DOHH2 (cell line): ENCODE results near the gene ALOX12B.

Source experiments
- H3F3A ChIP-seq: fragments of 200-600 bp; sonication (generic), shearing (Covaris generic); 2 replicates; pipeline ENCODE4 v1.6.0; 2016; ENCODE audit warnings: antibody characterized with exemption, mild to moderate bottlenecking; ENCODE audit not compliant: control insufficient read depth, insufficient read depth
- H3K27ac ChIP-seq: fragments of 200-600 bp; sonication (generic); 2 replicates; pipeline ENCODE4 v1.5.1; 2014; ENCODE audit warnings: low read depth, mild to moderate bottlenecking, low read length, moderate library complexity
- H3K27me3 ChIP-seq: fragments of 200-600 bp; sonication (generic); 2 replicates; pipeline ENCODE4 v1.6.1; 2014; ENCODE audit warnings: mild to moderate bottlenecking, low read length, mixed read lengths; ENCODE audit not compliant: control insufficient read depth
- H3K36me3 ChIP-seq: fragments of 200-600 bp; sonication (generic); 2 replicates; pipeline ENCODE4 v1.6.1; 2014; ENCODE audit warnings: mild to moderate bottlenecking, low read length, moderate library complexity, mixed read lengths; ENCODE audit not compliant: control insufficient read depth
- H3K4me1 ChIP-seq: fragments of 200-600 bp; sonication (generic); 2 replicates; pipeline ENCODE4 v1.6.1; 2014; ENCODE audit warnings: mild to moderate bottlenecking, low read length, mixed read lengths; ENCODE audit not compliant: control insufficient read depth
- H3K4me2 ChIP-seq: fragments of 200-600 bp; sonication (generic); 2 replicates; pipeline ENCODE4 v1.6.0; 2014; ENCODE audit warnings: mild to moderate bottlenecking, low read length, moderate library complexity
- H3K4me3 ChIP-seq: fragments of 200-600 bp; sonication (generic); 2 replicates; pipeline ENCODE4 v1.5.1; 2014; ENCODE audit warnings: mild to moderate bottlenecking, low read length, mixed read lengths
- H3K79me2 ChIP-seq: fragments of 200-600 bp; sonication (generic); 2 replicates; pipeline ENCODE4 v1.6.1; 2014; ENCODE audit warnings: mild to moderate bottlenecking, low read length, mixed read lengths; ENCODE audit not compliant: control insufficient read depth
- H3K9me2 ChIP-seq: fragments of 200-600 bp; sonication (generic); replicated peaks from 2 replicates; pipeline ENCODE4 v1.6.1; 2014; ENCODE audit warnings: mild to moderate bottlenecking, low read length, mixed read lengths; ENCODE audit not compliant: control insufficient read depth
- H3K9me3 ChIP-seq: fragments of 200-600 bp; sonication (generic); 2 replicates; pipeline ENCODE4 v1.6.1; 2014; ENCODE audit warnings: antibody characterized with exemption, low read length, mixed read lengths; ENCODE audit not compliant: control insufficient read depth, insufficient read depth
- H4K20me1 ChIP-seq: fragments of 200-600 bp; sonication (generic); 2 replicates; pipeline ENCODE4 v1.6.0; 2014; ENCODE audit warnings: low read depth, mild to moderate bottlenecking, antibody characterized with exemption, low read length, moderate library complexity; ENCODE audit not compliant: control insufficient read depth, insufficient read depth
- EZH2phosphoT487 ChIP-seq: fragments of 200-600 bp; sonication (generic); IDR thresholded peaks from 2 replicates; pipeline ENCODE4 v1.6.1; 2017; ENCODE audit warnings: borderline replicate concordance, mild to moderate bottlenecking, antibody characterized with exemption, low read length, moderate library complexity, mixed read lengths
- TF ChIP-seq, protein P1 (sequence below): fragments of 200-600 bp; sonication (generic); IDR thresholded peaks from one replicate; pipeline ENCODE4 v1.5.1; 2014; ENCODE audit warnings: antibody characterized with exemption, mild to moderate bottlenecking, low read depth, low read length; ENCODE audit not compliant: poor library complexity, severe bottlenecking

Gene ALOX12B

DNA sequence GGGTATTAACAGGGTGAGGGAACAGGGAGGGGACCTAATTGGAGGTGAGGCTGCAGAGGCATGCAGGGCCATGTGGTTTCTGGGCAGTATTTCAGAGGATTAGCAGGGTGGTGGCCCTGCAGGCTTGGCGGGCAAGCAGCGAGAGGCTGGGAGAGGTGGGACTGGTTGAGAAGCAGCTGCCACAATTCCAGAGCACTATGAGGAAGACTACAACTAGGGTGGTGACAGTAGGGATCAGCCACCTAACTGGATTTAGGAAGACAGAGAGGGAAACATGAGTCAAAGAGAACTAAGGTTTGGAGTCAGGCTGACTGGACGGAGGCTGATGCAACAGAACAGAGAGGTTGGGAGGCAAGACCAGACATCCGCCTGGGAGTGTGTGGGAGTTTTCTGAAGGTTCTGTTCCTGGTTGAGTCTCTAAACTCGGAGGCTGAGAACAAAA, 18.5 kb upstream of the ALOX12B start:
- 0 out of 2 replicates have a peak, but pooled peaks cover 13% of the 10 kb centered on the region for H3K27me3 ChIP-seq
- no peaks in the 10 kb centered on the region for H3F3A ChIP-seq
- TF ChIP-seq EZH2phosphoT487 = no peak
- TF ChIP-seq, protein P1, sequence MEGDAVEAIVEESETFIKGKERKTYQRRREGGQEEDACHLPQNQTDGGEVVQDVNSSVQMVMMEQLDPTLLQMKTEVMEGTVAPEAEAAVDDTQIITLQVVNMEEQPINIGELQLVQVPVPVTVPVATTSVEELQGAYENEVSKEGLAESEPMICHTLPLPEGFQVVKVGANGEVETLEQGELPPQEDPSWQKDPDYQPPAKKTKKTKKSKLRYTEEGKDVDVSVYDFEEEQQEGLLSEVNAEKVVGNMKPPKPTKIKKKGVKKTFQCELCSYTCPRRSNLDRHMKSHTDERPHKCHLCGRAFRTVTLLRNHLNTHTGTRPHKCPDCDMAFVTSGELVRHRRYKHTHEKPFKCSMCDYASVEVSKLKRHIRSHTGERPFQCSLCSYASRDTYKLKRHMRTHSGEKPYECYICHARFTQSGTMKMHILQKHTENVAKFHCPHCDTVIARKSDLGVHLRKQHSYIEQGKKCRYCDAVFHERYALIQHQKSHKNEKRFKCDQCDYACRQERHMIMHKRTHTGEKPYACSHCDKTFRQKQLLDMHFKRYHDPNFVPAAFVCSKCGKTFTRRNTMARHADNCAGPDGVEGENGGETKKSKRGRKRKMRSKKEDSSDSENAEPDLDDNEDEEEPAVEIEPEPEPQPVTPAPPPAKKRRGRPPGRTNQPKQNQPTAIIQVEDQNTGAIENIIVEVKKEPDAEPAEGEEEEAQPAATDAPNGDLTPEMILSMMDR = no peak
- no peak overlapping the region for H3K4me3 ChIP-seq
- no peaks in the 10 kb centered on the region for H3K36me3 ChIP-seq
- no peak overlapping the region for H3K4me2 ChIP-seq
- H3K9me2 ChIP-seq = no peaks in the 10 kb centered on the region
- no peak overlapping the region for H3K27ac ChIP-seq
- H4K20me1 ChIP-seq = no peaks in the 10 kb centered on the region
- no peaks in the 10 kb centered on the region for H3K79me2 ChIP-seq
- H3K4me1 ChIP-seq = peaks cover 16% of the 10 kb centered on the region
- no peaks in the 10 kb centered on the region for H3K9me3 ChIP-seq

DNA sequence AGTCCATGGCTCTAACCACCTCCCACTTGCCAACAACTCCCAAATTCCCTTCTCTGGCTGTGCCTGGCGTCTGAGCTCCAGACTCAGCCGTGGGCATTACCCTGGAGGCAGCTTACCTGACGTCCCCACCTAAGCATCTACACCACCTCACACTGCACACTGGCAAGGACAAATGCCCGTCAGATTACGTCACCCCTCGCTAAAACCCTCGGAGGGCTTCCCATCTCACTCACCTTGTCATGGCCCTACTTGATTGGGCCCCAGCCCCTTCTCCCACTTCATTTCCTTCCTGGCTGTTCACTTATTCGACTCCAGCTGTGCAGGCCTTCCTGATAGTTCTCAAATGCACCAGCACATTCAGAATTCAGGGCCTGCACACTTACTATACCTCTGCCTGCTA, 17.4 kb upstream of the ALOX12B start:
- Histone ChIP-seq H3K4me2 (no peak overlapping the region), H3K27ac (no peak overlapping the region), H3K27me3 (0 out of 2 replicates have a peak, but pooled peaks cover 10% of the 10 kb centered on the region), H3K36me3 (no peaks in the 10 kb centered on the region), H3K4me1 (peaks cover 18% of the 10 kb centered on the region), H3K79me2 (no peaks in the 10 kb centered on the region), H3K9me2 (no peaks in the 10 kb centered on the region), H3F3A (no peaks in the 10 kb centered on the region), H3K9me3 (no peaks in the 10 kb centered on the region), H3K4me3 (no peak overlapping the region), H4K20me1 (no peaks in the 10 kb centered on the region)
- TF ChIP-seq, protein P1 = no peak
- no peak for TF ChIP-seq EZH2phosphoT487

DNA sequence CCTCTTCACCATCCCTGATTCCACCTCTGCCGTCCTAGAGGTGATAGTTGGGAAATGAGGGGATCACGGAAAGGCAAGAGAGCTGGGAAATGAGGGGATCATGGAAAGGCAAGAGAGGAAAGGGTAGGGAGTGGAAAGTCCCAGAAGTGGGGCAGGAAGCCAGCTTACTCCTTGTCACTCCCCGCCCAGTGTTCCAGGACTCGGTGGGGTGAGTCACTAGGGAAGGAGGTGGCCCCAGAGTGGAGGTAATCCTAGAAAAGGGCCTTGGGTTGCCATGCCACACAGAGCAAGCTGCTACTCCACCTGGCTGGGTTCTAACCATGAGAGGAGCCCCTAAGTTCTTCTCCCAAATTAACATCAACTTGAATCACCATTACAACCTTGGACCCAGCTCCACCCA, 16.0 kb upstream of the ALOX12B start:
- no peaks in the 10 kb centered on the region for H3K9me2 ChIP-seq
- H3F3A ChIP-seq = no peaks in the 10 kb centered on the region
- no peaks in the 10 kb centered on the region for H3K79me2 ChIP-seq
- H4K20me1 ChIP-seq = no peaks in the 10 kb centered on the region
- H3K4me3 ChIP-seq = no peak overlapping the region
- H3K4me1 ChIP-seq = peaks cover 19% of the 10 kb centered on the region
- no peaks in the 10 kb centered on the region for H3K9me3 ChIP-seq
- no peak overlapping the region for H3K4me2 ChIP-seq
- H3K36me3 ChIP-seq = no peaks in the 10 kb centered on the region
- H3K27me3 ChIP-seq = 0 out of 2 replicates have a peak, but pooled peaks cover 9% of the 10 kb centered on the region
- TF ChIP-seq, protein P1 = no peak
- no peak for TF ChIP-seq EZH2phosphoT487
- no peak overlapping the region for H3K27ac ChIP-seq
